ENCODE results near the gene OR4D6.
"Not testable (repeated sequence)": the region's sequence is repeated elsewhere in the genome, so short reads cannot be mapped to it uniquely, and the experiment has no call there.

Gene OR4D6

DNA sequence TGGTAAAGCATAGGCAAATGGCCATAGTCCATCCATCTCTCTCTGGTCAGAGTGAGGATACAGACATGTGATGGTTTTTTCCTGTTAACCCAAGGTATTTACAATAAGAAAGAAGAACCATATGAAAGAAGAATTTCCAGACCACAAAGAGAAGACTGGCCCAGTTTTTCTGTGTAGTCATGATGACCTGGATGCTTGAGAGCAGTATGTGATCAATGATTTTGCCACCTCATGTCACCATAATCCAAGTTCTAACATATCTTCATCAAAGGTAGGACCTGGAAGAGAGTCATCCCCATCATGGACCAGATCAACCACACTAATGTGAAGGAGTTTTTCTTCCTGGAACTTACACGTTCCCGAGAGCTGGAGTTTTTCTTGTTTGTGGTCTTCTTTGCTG, at the start of gene OR4D6:
OR4D6 (plus strand) TSS at position 301 of the 400 bp plus-strand sequence; CDS start at position 301, 0 bp downstream.
- DNase-seq (no peak), ATAC-seq (no peak)

DNA sequence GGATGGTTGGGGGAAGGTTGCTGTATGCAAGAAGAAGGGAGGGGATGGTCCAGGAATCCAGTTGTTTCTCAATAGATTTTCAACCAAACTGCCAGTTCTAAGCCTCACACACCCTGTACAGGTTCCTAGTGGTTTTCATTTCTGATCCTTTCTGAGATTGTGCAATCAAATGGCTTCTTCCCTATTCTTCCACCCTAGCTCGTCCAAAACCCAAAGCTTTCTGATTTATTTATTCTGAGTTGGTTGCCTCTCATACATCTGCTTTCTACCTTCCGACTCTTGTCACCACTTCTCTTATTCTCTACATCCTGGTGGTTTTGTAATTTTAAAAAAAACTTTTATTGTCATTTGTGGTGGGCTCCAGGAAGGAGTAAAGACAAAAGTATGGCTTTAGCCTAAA, 43.1 kb upstream of the OR4D6 start:
- DNase-seq, result no peak
- ATAC-seq, result no peak

DNA sequence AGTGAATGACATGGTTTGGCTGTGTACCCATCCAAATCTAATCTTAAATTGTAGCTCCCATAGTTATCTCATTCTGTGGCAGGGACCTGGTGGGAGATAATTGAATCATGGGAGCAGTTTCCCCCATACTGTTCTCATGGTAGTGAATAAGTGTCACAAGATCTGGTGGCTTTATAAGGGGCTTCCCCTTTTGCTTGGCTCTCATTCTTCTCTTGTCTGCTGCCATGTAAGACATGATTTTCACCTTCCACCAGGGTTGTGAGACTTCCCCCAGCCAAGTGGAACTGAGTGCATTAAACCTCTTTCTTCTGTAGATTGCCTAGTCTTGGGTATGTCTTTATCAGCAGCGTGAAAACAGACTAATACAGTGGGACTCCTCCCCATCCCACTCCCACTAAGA, 41.6 kb upstream of the OR4D6 start:
- DNase-seq, result no peak
- no peak for ATAC-seq

DNA sequence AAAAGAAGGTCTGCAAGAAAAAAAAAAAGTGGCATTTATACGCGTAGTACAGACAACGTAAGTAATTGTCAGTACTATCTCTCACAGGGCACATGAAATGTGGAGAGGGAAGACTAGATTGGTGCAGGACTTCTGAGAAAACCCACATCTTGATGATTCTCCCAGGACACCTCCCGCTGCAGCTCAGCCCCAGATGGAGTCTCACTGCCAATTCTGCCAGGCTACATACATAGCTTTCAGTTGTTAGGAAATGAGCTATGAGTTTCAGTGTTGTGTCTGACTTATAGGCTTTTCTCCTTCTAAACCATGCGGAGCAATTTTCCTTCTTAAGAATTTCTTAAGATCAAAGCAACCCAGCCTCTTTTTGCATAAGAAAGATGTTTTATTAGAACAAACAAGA, 40.1 kb upstream of the OR4D6 start:
- ATAC-seq (no peak), DNase-seq (no peak)

DNA sequence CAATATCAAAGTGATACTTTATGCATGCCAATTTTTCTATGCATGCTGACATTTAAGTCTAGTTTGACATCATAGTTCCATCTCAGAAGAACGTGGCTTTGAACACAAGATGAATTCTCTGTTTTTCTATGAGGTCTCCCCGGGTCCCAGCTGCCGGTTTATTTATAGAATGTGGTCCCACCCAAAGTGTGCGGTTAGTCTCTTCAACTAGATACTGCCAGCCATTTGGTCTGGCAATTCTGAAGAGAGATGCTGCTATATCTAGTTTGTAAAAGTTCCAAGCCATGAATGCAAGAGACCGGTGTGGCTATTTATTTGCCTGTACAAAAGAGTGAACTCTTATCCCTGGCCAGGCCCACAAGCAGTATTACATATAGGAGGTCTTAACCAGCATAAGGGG, 39.7 kb upstream of the OR4D6 start:
- ATAC-seq, result no peak

DNA sequence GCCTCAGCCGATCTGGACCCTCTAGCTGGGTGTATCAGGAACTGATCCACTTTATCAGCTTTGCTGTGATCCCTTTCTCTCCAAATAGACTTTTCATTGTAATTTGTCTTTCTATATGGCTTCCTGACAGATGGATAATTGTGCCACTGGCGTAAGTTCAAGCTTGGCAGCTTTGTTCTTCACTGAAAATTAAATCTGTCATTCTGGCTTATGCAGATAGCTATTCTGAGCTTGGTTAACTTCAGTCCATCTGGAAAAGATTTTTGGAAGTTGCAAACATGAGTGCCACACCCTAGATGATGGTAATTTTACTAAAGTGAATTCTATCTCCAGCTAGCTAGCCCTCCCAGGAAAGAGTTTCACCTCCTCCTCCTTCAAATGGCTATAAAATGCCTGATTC, 38.6 kb upstream of the OR4D6 start:
- ATAC-seq (no peak), DNase-seq (no peak)

More for the DNA sequence above, 39.7 kb upstream of the OR4D6 start:
- no peak for DNase-seq

DNA sequence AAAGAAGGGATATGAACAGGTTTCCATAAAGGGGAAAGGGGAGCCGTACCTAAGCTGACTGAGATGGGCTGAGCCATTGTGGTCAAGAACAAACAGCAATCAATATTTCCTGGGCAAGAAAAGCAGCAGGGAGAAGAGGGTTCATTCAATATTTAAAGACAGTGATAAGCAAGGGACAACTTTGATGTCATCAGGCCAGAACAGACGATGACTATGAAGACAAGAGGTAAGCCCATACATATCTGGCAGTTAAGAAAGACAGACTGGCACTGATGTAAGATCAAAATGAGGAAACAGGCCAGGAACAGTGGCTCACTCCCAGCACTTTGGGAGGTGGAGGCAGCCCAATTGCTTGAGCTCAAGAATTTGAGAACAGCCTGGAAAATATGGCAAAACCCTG, 32.9 kb upstream of the OR4D6 start:
- ATAC-seq (no peak), DNase-seq (no peak)

DNA sequence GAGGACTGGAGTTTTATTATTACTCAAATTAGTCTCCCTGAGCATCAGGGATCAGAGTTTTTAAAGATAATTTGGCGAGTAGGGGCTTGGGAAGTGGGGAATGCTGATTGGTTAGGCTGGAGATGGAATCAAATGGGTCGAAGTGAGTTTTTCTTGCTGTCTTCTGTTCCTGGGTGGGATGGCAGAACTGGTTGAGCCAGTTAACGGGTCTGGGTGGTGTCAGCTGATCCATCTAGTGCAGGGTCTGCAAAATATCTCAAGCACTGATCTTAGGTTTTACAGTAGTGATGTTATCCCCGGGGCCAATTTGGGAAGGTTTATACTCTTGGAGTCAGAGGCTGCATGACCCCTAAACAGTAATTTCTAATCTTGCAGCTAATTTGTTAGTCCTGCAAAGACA, 31.6 kb upstream of the OR4D6 start:
- no peak for ATAC-seq

DNA sequence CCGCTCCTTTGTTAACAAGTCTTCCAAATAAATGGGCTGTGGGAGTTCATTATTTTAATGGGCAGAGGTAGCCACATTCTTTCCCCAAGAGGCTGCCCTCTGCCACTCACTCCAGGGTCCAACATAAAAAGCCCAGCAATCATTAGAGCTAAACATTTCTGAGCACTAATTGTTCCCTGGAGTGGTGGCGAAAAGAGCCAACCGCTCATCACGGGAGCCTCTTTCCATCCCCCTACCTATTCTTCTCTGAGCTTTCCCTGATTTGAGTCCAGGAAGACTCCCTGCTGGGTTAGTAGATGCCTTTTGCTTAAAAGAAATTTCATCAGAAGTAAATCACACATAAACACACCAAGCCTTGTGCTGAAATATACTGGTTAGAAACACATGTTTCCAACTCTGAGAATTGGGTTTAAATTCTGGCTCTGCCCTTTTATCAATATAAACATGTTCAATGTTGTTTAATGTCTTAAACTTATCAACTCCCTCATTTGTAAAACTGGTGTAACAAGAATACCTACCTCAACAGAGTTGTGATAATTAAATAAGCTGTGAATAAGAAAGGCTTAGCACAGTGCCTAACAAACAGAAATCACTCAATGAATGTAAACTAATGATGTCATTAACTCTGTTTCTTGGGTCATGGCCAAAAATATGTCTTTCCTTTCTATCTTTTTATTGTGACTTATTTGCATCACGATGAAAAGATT, 30.2 kb upstream of the OR4D6 start, which contains the start of gene OR5A2:
OR5A2 (minus strand) TSS at position 53 of the 707 bp plus-strand sequence. CDS start 3,460 bp downstream, outside the sequence.
- DNase-seq (no peak), ATAC-seq (no peak)

More for the DNA sequence above, 31.6 kb upstream of the OR4D6 start:
- no peak for DNase-seq

DNA sequence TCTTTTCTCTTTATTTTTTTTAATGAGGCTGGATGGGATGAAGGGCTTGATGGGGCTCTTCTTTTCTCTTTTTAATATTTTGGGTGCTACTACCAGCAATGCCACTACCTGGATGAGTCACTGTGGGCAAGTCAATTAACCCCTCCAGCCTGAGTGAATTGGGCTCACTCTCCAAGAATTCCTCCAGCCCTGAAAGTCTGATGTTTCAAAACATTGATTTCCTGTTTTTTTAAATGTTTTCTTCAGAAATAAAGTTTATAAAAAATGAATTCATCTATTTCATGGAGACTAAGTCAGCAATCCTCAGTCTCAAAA, 29.7 kb upstream of the OR4D6 start:
- DNase-seq (no peak), ATAC-seq (no peak)

DNA sequence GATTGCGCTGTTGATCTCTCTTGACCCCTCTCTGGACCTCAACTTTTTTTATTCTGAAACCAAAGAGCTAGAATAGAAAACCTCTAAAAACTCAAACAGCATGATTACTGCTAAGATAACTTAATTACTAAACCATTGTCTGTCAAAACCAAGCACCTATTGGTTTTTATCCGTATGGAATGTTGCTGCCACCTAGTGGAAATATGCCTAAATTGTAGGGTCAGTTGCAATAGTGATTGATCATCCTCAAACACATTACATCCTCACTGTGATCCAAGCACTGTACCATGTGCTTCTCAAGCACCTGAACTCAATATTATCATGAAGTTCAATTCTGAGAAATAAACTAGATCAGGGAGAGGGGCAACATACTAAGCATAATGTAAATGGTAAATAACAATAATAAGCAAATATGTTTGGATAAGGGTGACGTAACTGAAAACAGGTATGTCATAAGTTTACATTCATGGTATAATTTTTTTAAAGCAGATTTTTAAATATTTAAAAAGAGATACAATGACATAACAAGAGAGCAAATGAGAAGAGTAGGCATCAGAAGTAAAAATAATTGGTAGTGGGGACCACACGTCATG, 26.7 kb upstream of the OR4D6 start:
- peak; percentile 38 for DNase-seq
- peak; percentile 57 for ATAC-seq

DNA sequence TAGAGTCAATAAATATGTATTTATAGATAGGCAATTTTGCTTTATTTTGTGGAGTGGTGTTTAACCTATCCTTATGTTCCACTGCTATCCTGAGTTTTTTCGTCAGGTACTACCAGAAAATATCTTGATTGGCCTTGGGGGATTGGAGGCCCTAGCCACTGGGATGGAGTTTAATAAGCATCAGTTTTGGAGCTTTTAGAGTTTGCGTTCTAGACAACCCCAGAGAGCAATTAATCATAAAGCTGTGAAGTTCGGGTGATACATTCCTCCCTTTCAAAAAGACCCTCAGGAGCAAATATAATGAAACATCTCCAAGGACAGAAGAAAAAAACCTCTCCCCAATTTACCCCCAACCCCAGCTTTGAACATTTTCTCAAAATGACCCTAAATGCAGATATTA, 20.6 kb upstream of the OR4D6 start, which contains the start of gene OR5A1:
OR5A1 (plus strand) TSS at position 301 of the 400 bp plus-strand sequence. CDS start 6,700 bp downstream, outside the sequence.
- no peak for DNase-seq
- no peak for ATAC-seq

DNA sequence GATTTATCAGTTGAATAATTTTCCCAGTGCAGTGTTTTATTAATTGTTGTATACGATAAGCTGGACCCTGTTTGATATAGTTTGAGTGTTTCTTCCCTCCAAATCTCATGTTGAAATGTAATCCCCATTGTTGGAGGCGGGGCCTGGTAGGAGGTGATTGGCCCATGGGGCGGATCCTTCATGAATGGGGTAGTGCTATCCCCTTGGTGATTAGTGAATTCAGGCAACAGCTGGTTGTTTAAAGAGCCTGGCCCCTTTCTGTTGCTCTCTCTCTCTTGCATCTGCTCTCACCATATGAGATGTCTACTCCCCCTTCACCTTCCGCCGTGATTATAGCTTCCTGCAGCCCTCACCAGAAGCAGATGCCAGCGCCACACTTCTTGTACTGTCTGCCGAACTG, 19.0 kb upstream of the OR4D6 start:
- DNase-seq (no peak), ATAC-seq (no peak)

DNA sequence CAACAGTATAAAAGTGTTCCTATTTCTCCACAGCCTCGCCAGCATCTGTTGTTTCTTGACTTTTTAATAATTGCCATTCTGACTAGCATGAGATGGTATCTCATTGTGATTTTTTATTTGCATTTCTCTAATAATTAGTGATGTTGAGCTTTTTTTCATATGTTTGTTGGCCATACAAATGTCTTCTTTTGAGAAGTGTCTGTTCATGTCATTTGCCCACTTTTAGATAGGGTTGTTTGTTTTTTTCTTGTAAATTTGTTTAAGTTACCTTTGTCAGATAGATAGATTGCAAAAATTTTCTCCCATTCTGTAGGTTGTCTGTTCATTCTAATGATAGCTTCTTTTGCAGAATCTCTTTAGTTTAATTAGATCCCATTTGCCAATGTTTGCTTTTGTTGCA, 11.1 kb upstream of the OR4D6 start:
- not testable (repeated sequence) for DNase-seq, ATAC-seq

DNA sequence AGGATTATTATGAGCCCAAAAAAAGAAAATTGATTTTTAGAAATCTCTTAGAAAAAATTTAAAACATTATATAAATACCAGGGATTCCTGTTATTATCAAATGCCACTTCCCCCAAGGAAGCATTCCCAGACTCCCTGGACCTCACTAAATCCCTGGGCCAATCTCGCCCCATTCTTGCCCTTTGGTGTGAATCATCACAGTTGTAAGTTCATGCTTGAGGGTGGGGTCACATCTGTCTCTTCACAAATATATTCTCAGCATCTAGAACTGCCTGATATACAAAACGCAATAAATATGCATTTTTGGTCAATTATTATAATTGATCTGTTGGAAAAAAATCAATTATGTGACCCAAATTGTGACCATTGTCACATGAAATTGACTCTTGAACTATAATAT, 8.3 kb upstream of the OR4D6 start:
- DNase-seq (no peak), ATAC-seq (no peak)

DNA sequence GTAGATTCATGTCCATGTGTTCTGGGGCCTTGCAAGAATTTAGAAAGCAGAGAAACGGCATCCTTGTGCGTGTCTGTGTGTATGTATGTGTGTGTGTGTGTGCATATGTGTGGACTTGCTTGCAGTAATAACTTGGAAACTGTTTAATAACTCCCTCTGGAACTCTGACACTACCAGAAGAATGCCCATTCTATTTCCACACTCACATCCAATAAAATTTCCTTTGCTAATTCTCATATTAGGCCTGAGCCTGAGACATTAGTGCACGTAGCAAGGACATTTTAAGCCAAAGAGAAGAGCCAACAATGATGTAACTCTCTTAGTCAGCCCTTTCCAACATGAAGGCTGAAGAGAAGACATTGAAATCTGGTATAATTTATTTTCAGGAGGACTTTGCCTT, 3.2 kb downstream of the OR4D6 start:
- ATAC-seq (no peak), DNase-seq (no peak)

DNA sequence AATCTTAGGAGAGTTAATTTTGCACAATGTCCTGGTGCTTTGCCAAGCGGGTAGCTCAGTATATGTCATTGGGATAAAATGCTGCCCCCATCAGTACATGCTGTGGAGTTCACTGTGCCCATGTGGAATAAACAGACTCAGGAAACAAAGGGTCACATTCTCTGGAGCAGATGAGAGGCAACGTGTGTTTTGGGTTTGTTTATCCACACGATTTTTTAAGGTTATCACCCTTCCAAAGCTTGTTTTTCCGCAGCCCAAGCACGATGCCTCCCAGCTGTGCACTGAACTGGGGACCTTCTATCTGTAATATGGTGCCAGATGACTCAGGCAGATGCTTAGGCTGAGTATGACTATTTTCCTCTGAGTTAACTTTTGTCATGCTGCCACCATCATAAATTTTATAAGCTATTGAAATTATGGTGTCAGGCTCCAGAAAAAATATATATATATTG, 6.5 kb downstream of the OR4D6 start:
- ATAC-seq, result no peak

DNA sequence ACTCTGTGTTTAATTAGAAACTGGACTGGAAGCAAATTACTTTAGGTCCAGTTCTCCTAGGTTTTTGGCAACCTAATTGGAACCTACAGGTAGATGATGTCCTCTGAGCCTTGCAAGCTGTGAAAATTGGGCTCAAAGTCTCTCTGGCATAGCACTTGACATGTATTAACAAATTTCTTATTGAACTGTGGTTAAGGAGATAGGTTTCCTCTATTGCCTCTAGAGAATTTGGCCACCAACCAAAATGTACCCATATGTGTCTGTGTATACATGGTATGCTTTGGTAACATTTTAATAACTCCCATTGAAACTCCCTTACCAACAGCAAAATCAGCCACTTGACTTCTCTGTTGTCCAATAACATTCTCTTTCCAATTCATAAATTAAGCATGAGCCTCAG, 16.3 kb downstream of the OR4D6 start, which contains the start of gene OR4D10:
OR4D10 (plus strand) TSS at position 301 of the 400 bp plus-strand sequence. CDS start 4,115 bp downstream, outside the sequence.
- ATAC-seq, result no peak
- no peak for DNase-seq

More for the DNA sequence above, 6.5 kb downstream of the OR4D6 start:
- DNase-seq, result no peak

DNA sequence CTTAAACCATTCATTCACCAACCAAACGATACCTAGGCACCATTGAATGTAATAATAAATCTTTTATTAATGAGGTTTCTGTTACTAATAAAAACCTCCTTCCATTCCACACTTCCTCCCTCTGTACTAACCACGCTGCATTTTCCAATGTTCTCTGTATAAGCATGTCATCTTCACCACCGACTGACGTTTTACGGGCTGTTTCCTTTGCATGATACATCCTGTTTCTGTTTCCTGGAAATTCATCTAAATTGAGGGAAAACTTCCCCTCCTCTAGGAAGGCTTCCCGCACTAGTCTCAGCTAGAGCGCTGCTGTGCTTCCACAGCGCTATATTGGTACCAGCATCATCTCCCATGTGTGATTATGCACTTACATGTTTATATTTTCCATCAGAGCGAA, 18.4 kb downstream of the OR4D6 start:
- ATAC-seq (no peak), DNase-seq (no peak)

DNA sequence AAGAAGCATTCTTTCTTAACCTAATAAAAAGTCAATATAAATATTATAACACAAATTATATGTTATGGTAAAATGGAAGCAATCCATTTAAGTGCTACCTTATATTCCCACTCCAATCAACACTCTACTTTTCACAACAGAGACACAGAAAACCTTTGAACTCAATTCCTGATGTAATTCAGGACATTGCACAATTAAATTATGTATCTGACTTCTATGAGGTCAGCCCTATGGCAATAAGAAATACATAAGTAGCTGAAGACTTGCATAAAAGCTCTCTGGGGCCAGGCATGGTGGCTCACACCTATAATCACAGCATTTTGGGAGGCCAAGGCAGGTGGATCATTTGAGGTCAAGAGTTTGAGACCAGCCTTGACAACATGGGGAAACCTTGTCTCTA, 23.1 kb downstream of the OR4D6 start:
- ATAC-seq, result no peak
- no peak for DNase-seq

DNA sequence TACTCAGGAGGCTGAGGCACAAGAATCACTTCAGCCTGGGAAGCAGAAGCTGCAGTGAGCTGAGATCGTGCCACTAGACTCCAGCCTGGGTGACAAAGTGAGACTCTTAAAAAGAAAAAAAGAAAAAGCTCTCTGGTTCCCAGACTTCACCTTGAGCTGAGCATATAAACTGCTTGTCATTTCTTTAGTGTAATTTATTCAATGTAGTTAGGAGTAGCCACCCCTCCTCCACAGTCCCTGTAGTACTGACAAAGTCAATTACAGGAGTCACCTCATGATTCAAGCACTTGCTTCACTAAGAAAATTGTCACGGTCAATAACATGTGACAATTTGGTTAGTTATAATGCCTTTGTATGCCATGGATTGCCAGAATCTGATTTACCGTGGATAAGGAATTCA, 23.6 kb downstream of the OR4D6 start:
- ATAC-seq (no peak), DNase-seq (no peak)

DNA sequence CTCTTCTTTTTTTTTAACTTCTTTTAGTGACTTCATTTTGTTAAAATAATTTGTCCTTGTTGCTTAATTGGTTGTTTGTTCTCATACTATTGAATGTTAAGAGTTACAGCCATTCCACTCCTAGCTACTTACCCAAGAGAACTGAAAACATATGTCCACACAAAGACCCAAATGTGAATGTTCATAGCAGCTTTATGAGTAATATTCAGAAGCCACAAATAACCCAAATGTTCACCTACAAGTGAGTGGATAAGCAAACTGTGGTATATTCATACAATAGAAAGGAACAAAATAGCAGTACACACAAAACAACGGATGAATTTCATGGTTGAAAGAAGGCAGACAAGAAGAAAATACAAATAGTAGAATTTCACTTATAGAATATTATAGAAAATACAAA, 45.2 kb downstream of the OR4D6 start:
- ATAC-seq (no peak), DNase-seq (no peak)

DNA sequence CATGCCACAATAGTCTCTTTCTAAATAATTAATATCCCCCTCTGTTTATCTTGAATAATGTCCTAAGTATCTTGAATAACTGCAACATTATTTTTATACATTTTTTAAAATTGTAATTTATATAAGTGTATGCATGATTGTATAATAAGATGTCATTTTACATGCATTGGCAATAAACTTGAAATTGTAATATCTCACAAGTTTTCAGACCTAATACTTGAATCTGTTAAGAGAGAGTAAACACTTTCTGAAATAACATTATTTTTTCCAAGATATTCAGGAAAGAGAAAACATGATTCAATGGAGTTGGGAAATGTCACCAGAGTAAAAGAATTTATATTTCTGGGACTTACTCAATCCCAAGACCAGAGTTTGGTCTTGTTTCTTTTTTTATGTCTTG, 46.5 kb downstream of the OR4D6 start, which contains the start of gene OR4D11:
OR4D11 (plus strand) TSS at position 301 of the 400 bp plus-strand sequence; CDS start at position 301, 0 bp downstream.
- no peak for DNase-seq
- no peak for ATAC-seq
